ENCODE measurements around the gene FAM83C.

GRCh38 chr20:35297740-35298139, 5.5 kb upstream of the FAM83C start:
- TF ChIP-seq CTCF (conservative IDR thresholded peaks at IDR 0.05; ENCODE audit: low read depth, low read length), result no peak
- TF ChIP-seq EZH2 (IDR thresholded peaks at IDR 0.05; ENCODE audit: borderline replicate concordance, low read depth, low read length, poor library complexity, severe bottlenecking), result no peak

Measured in A673 (cell line).